Panc1 (cell line): Measurements from ENCODE around the gene ATAD2B. TPM values are rescaled to one million over a fixed set of nuclear protein-coding genes. Genes with fewer than 3 reads are reported as not detected.

ENCODE experiments used
- ATAC-seq: fragments of 200-7000 bp; cut with Tn5 transposase; 2 replicates; pipeline ENCODE4 v1.9.1; 2020; ENCODE audit warnings: mild to moderate bottlenecking, moderate library complexity
- BruUV-seq: library from RNA; stranded (reverse); fragments of 400-500 nt; replicated peaks from 2 replicates; lab custom pipeline; 2021; lab: Mats Ljungman, UMichigan
- CTCF ChIA-PET: fragments of 300-600 bp; sonication (Branson Sonifier 250); formaldehyde crosslinking; loops from one replicate; lab custom pipeline; 2022; ENCODE audit warnings: antibody characterized with exemption; lab: Charles Lee
- POLR2A ChIA-PET: fragments of 300-600 bp; sonication (Branson Sonifier 250); formaldehyde crosslinking; loops from one replicate; lab custom pipeline; 2022; ENCODE audit warnings: antibody characterized with exemption; lab: Charles Lee
- DNase-seq: peaks from one replicate; pipeline ENCODE4 v3.0.0-alpha.2; 2010; ENCODE audit warnings: low read depth, low spot score
- H3K27ac ChIP-seq: 2 replicates; pipeline ENCODE4 v1.5.1; 2011; ENCODE audit warnings: mild to moderate bottlenecking, low read length, inconsistent platforms
- H3K27me3 ChIP-seq: fragments of 200-500 bp; sonication (Bioruptor generic); 2 replicates; pipeline ENCODE4 v1.6.0; 2014; ENCODE audit warnings: low read length, inconsistent platforms; ENCODE audit not compliant: control insufficient read depth, insufficient read depth
- H3K36me3 ChIP-seq: fragments of 200-500 bp; sonication (Bioruptor generic); 2 replicates; pipeline ENCODE4 v1.5.1; 2014; ENCODE audit warnings: inconsistent platforms, mild to moderate bottlenecking, low read length, moderate library complexity; ENCODE audit not compliant: control insufficient read depth, insufficient read depth
- H3K4me1 ChIP-seq: 2 replicates; pipeline ENCODE4 v1.5.1; 2011; ENCODE audit warnings: inconsistent platforms, mild to moderate bottlenecking, low read length, moderate library complexity; ENCODE audit not compliant: control insufficient read depth, insufficient read depth
- H3K4me3 ChIP-seq, 2 experiments: 2 replicates each; pipeline ENCODE4 v1.5.1; 2011 to 2012; ENCODE audit warnings: low read depth in 2 of 2, low read length in 2 of 2, mild to moderate bottlenecking in 2 of 2, inconsistent platforms in 1 of 2, moderate library complexity in 1 of 2
- H3K9me3 ChIP-seq: fragments of 200-500 bp; sonication (Bioruptor generic); 2 replicates; pipeline ENCODE4 v1.5.1; 2014; ENCODE audit warnings: low read depth, mild to moderate bottlenecking, inconsistent platforms, low read length, moderate library complexity; ENCODE audit not compliant: control insufficient read depth, insufficient read depth
- CTCF ChIP-seq: fragments of 450-650 bp; IDR thresholded peaks from 2 replicates; pipeline ENCODE4 v1.5.1; 2017; ENCODE audit warnings: mild to moderate bottlenecking
- POLR2AphosphoS5 ChIP-seq: IDR thresholded peaks from 2 replicates; pipeline ENCODE4 v1.6.1; 2012; ENCODE audit warnings: mild to moderate bottlenecking, low read depth, low read length, moderate library complexity
- REST ChIP-seq, 2 experiments: IDR thresholded peaks; 2 replicates each; pipeline ENCODE4 v1.6.1; 2011 to 2012; ENCODE audit warnings: low read depth in 2 of 2, control low read depth in 1 of 2, low read length in 1 of 2, mild to moderate bottlenecking in 1 of 2, moderate library complexity in 1 of 2; ENCODE audit not compliant: insufficient read depth in 1 of 2
- SIN3A ChIP-seq: IDR thresholded peaks from 2 replicates; pipeline ENCODE4 v1.6.1; 2012; ENCODE audit warnings: low read depth, mild to moderate bottlenecking, low read length, moderate library complexity, borderline replicate concordance; ENCODE audit not compliant: insufficient read depth
- TCF7L2 ChIP-seq: IDR thresholded peaks from 2 replicates; pipeline ENCODE4 v1.6.1; 2011; ENCODE audit warnings: mild to moderate bottlenecking, low read depth, low read length, inconsistent platforms
- in situ Hi-C: cut with HindIII; loops from 2 replicates; pipeline ENCODE4 v1.10.0; 2016; ENCODE audit warnings: low sequenced_read_pairs, low pct_unique_long_range_greater_than_20kb
- intact Hi-C: fragments of 100-400 bp; cut with micrococcal nuclease; formaldehyde crosslinking; loops from one replicate; pipeline ENCODE4 v1.10.0; 2022; ENCODE audit not compliant: unreplicated experiment
- total RNA-seq: library from RNA; stranded (reverse); gene quantifications from one replicate; pipeline ENCODE4 v1.2.1, GENCODE V29; 2021; ENCODE audit not compliant: unreplicated experiment

The ATAD2B gene
- total RNA-seq, 1 experiment from 2014 or later, result 17.9 TPM

- no peak for TF ChIP-seq CTCF
- TF ChIP-seq POLR2AphosphoS5, result no peak
- TF ChIP-seq TCF7L2, result no peak
- TF ChIP-seq REST (IDR thresholded peaks at IDR 0.05; ENCODE audit: insufficient read depth in 1 of 2, low read depth in 2 of 2, low read length in 1 of 2), result no peak
- TF ChIP-seq SIN3A, result no peak
- POLR2A ChIA-PET, result interaction anchor here (0.7 kb wide), 1 partner anchor 348 kb away, joined by 8 read pairs; the partner anchor contains the start of gene FAM228A
- Histone ChIP-seq H3K36me3 (no peaks in the 10 kb centered on the region), H3K27me3 (no peaks in the 10 kb centered on the region), H3K27ac (no peak overlapping the region), H3K4me3 (no peak overlapping the region), H3K4me1 (no peaks in the 10 kb centered on the region), H3K9me3 (no peaks in the 10 kb centered on the region)
- no peak for ATAC-seq
- in situ Hi-C loops, result no loop called here
- intact Hi-C loops, result loop anchor here (10.0 kb wide), 1 partner anchor 238 kb away; no protein-coding TSS in a partner anchor
- BruUV-seq, result no TSS peak
- CTCF ChIA-PET, result no interaction called here
- no peak for DNase-seq
These were observed 99.6 kb downstream of the ATAD2B start for GRCh38 chr2:23827287-23827686.

GRCh38 chr2:23826771-23827170 is 100.2 kb downstream of the ATAD2B start:
- CTCF ChIA-PET, result no interaction called here
- Histone ChIP-seq H3K27ac (no peak overlapping the region), H3K27me3 (no peaks in the 10 kb centered on the region), H3K4me3 (no peak overlapping the region), H3K4me1 (no peaks in the 10 kb centered on the region), H3K36me3 (no peaks in the 10 kb centered on the region), H3K9me3 (no peaks in the 10 kb centered on the region)
- intact Hi-C loops, result loop anchor here (10.0 kb wide), 1 partner anchor 238 kb away; no protein-coding TSS in a partner anchor
- POLR2A ChIA-PET, result no interaction called here
- no peak for TF ChIP-seq REST (IDR thresholded peaks at IDR 0.05; ENCODE audit: insufficient read depth in 1 of 2, low read depth in 2 of 2, low read length in 1 of 2)
- no peak for TF ChIP-seq CTCF
- TF ChIP-seq TCF7L2, result no peak
- TF ChIP-seq POLR2AphosphoS5, result no peak
- TF ChIP-seq SIN3A, result no peak
- ATAC-seq (no peak), DNase-seq (no peak)
- no TSS peak for BruUV-seq
- in situ Hi-C loops, result no loop called here
